Activated T-cell treated with anti-CD3 and anti-CD28 coated beads for 24 hours (primary cell): ENCODE results near the gene TTLL10.
"Not testable (repeated sequence)": the region's sequence is repeated elsewhere in the genome, so short reads cannot be mapped to it uniquely, and the experiment has no call there.

ENCODE experiments used
- DNase-seq: peaks from one replicate; pipeline ENCODE4 v3.0.0-alpha.2; 2020; ENCODE audit warnings: low read depth

Gene TTLL10

GRCh38 chr1:1194723-1195122, 21.0 kb downstream of the TTLL10 start:
- no peak for DNase-seq

DNA sequence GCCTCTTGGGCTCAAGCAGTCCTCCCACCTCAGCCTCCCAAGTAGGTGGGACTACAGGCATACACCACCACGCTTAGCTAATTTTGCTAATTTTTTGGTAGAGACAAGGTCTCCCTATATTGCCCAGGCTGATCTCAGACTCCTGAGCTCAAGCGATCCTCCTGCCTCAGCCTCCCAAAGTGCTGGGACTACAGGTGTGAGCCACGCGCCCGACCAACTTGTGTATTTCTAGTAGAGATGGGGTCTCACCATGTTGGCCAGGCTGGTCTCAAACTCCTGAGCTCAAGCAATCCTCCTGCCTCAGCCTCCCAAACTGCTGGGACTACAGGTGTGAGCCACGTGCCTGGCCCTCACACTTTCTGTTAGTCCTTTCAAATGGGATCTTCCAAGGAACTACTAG, 22.0 kb downstream of the TTLL10 start:
- DNase-seq = not testable (repeated sequence)

DNA sequence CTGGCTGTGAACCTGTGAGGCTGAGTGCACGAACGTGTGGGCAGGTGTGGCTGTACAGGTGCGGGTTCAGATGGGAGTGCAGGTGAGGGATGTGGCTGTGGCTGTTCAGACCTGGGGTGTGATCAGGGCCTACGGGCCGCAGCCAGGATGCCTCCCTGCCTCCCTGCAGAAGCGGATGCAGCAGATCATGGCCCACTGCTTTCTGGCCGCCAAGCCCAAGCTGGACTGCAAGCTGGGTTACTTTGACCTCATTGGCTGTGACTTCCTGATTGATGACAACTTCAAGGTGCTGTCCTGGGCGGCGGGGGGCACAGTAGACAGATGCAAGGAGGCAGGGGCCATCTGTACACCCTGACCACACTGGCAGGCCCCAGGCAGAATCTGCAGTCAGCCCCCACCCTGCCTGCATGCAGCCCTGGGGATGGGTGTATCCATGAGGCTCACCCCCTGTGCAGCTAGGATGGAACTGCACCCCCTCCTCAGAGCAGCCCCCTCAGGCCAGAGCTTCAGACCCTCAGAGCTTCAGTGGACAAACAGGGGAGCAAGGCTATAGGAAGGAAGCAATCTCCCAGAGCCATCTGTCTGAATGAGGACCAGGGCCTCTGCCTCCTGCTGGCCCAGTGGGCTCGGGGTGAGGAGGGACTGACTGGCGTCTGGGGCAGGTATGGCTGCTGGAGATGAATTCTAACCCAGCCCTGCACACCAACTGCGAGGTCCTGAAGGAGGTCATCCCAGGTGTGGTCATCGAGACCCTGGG, 22.9 kb downstream of the TTLL10 start:
- DNase-seq = no peak

DNA sequence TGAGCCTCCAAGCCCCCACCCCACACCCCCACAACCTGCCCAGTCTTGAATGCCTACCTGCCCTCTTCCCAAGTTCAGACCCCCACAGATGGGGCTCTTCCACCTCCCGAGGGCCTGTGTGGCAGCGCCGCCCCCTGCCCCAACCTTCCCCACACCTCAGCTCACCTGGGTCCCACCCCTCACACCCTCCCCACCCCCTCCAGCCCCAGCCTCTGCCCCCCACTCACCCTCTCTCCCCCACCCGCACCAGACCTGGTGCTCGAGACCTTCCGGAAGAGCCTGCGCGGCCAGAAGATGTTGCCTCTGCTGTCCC, 23.5 kb downstream of the TTLL10 start:
- no peak for DNase-seq

- no peak for DNase-seq
Measured at GRCh38 chr1:1197551-1198422, 24.1 kb downstream of the TTLL10 start.

DNA sequence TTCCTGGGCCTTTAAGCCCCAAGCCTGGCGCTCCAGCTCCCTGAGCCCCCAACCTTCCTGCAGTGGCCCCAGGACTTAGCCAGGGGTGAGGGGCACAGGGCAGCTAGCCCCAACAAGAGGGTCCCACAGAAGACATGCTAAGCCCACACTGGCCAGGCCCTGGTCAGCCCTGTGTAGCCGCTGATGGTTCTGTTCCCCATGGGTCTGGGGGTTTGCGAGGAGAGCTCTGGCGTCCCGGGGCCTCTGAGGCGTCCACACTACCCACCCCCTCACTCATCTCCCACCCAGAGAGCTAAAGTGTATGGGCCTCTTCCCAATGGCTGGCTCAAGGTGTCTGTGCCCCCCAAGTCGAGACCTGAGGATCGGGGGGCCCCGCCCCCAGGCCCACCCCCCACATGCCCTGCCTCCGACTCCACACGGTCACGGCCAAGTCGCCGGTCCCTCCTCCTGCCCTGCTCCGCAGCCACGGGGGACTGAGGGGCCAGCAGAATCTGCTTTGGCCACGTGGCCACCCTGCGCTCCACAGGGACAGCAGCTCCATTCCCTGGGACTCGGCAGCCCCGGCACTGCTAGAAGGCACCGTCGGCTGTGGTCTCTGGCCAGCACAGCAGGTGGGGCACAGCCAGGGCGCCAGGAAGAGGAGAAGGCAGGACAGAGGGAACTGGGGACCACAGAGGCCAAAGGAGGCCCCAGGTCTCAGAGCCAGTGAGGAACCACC, 24.9 kb downstream of the TTLL10 start:
- no peak for DNase-seq

DNA sequence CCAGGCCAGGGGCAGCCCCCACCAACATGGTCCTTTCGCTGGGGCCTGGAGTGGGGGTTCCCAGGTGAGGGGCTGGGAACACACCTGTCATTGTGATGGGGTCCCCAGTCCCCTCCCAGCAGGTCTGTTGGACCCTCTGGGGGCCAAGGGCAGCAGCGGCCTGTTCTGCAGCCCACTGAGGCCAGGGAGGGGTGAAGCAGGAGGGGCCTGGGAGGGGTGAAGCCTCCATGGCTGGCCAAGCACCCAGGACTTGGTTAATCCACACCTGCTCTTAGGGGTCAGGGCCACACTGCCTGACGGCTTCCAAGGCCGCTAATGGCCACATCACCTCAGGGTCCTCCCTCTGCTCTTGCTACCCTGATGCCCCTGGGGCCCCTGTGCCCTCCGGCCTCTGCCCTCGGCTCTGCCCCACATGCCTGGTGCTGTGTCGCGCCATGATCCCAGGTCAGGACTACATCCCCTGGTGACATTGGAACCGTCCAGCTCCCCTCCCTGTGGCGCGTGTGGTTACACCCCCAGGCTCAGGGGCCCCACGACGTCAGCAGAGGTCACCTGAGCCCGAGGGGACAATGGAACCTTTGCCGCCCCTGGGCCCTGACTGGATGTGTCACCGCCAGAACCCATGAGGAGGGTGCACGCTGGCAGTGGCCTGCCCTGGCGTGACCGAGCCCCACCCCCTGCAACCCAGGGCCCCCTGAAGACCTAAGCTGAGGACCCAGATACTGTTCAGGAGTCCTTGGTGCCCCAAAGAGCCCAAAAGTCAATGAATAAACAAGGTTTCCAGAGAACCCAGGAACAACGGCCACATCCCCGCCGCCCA, 25.7 kb downstream of the TTLL10 start:
- no peak for DNase-seq

- no peak for DNase-seq
Measured at GRCh38 chr1:1199961-1200875, 26.5 kb downstream of the TTLL10 start.

DNA sequence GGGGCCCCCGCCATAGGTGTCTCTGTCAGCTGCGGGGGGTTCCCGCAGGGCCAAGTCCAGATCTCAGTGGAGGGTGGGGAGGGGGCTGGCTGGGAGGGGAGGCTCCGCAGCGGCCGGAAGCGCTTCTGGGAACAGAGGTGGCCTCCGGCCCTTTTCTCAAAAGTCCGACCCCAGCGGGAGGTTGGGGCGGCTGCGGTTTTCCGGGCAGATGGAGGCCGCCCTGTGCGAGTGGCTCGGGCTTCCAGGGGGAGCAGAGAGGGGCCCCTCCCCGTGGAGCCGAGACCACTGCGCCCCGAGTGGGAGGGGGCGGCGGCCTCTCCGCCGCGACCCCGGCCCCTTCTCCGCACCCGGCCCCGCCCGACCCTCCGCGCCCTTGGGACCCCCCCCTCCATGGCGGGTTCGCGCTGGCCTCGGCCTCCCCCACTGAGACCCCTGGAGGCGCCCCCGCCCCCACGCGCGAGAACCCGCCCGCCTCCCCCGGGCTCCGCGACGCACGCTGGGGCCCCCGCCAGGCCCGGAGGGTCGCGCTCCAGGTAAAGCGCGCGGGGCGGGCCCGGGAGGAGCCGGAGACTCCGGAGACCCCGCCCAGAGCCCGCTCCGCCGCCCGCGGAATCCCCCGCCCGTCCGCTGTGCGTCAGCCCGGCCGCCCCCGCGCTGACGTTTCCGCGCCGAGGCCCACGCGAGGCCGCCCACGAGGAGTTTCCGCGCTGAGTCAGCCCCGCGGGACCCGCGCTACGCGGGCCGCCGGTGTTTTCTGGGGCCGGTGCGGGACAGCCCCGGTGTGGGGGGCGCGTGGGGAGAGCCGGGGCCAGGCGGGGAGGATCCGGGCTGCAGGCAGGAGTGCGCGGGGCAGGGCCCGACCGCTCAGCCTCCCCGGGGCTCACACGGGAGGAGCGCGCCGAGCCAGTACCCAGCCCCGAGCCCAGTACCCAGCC, 27.5 kb downstream of the TTLL10 start:
- DNase-seq = peak; percentile 86

DNA sequence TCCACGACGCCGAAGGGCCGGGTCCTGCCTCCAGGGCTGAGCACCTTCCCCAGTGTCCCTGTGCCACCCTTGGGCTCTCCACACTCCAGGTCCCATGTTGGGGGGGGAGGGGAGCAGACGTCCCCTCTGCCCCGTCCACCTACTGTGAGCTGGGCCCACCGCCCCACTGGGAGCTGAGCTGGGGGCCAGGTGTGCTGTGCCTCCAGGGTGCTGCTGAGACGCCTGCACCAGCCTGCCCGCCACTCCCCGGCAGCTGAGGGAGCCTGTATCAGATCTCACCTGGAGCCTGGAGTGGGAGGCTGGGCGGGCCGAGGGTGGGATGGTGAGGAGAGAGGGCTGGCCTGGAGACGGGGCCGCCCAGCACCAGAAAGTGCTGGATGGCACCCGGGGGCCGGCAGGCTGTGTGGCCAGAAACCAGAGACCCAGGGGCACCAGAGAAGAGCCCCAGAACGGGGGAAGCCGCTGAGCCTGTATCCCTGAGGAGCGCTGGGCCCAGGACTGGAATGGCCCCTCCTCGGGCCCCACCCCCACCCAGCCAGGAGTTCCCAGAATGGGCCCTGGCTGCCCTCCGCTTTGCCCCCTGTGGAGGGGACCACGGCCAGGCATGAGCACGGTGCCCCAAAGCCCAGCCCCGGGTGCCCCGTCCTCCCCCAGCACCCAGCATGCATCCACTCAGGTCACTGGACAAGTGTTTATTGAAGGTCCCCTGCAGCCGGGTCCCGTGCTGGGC, 29.3 kb downstream of the TTLL10 start:
- no peak for DNase-seq

- DNase-seq = no peak
Measured at GRCh38 chr1:1203561-1204424, 30.1 kb downstream of the TTLL10 start.

- no peak for DNase-seq
Measured at GRCh38 chr1:1204425-1204920, 30.8 kb downstream of the TTLL10 start.

GRCh38 chr1:1204998-1205768, 31.5 kb downstream of the TTLL10 start:
- no peak for DNase-seq

- DNase-seq = no peak
Measured at GRCh38 chr1:1205769-1206375, 32.2 kb downstream of the TTLL10 start.

- no peak for DNase-seq
Measured at GRCh38 chr1:1206376-1206965, 32.8 kb downstream of the TTLL10 start, which contains the start of gene TNFRSF18. TNFRSF18 (minus strand) TSS chr1:1206592; CDS start chr1:1206571, 21 bp downstream.

DNA sequence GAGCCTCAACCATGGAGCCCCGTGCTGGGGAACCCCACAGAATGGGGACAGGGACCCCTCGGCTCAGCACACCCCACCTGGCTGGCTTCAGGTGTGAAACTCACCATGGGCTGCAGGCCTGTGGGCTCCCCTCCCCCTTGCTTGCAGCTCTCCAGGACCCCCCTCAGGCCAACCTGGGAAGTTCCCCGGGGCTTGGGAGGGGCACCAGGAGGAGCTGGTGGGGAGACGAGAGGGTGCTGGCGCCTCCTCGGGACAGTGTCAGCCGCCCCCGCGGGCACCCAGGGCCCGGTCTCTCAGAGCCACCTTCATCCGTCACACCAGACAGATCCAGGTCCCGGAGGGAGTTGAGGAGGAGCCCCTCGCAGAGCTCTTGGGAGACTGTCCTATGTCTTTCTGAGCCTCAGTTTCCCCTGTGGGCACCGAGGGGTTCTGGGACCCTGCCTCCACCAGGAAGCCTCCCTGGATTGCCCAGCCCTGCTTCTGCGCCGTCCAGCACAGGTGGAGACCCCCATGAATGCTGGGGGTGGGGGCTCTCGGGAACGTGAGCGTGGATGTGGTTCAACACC, 33.4 kb downstream of the TTLL10 start:
- no peak for DNase-seq
